ENCODE data around the gene AADACL4. TPM values are rescaled to one million over a fixed set of nuclear protein-coding genes. Genes with fewer than 3 reads are reported as not detected.

The AADACL4 gene
- polyA plus RNA-seq, 1 experiment = not detected

DNA sequence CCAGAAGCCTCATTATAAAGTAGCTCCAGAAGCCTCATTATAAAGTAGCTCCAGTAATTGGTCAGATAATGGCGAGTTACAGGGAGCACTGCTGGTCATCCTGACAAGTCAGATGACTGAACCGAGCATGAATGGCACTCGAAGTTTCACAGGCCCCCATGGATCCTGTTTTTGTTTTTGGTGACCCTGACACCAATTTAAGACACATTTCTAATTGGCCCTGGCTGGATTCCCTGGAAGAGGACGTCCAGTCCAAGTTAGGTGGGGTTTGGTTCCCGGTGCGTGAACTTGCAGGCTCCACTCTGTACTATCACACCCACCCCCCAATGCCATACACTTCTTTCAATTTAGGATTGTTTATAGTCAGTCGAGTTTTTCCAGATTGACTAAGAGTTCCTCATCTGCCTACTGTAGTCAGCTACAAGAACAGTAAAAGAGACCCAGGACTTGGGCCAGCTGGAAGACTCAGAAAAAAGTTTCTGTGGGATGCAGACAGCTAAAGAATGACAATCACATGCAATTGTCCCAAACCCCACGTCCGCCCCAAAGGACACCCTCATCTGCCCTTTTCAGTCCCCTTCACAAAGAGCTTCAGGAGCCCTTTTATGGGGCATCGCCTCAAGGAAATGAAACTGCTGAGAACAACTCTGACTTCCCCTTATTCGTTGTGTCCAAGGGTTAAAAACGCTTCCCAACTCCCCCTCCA lies 28.6 kb upstream of the AADACL4 start:
- Histone ChIP-seq H3K9me3 (ENCODE audit: control insufficient read depth, insufficient read depth, low read length) (peaks cover 4% of the 10 kb centered on the region; the same call in 1 of the 2 replicates), H3K4me3 (ENCODE audit: low read depth, low read length) (peak overlapping the region; percentile 83), H3K27me3 (ENCODE audit: control insufficient read depth, insufficient read depth, low read length) (no peaks in the 10 kb centered on the region), H3K27ac (ENCODE audit: low read depth, low read length) (peak overlapping the region; percentile 80)
- no peak for TF ChIP-seq CTCF (IDR thresholded peaks at IDR 0.05; ENCODE audit: low read depth, low read length)
- POLR2A ChIA-PET = interaction anchor here (1.2 to 4.9 kb wide), 3 partner anchors 19 to 137 kb away, joined by 3 to 34 read pairs (median 8); no protein-coding TSS in a partner anchor
- CTCF ChIA-PET = interaction anchor here (1.2 to 2.0 kb wide), 2 partner anchors 43 to 301 kb away, joined by 4 to 5 read pairs; no protein-coding TSS in a partner anchor
- no peak for DNase-seq (ENCODE audit: low read depth, low spot score)

GRCh38 chr1:12615865-12616708 lies 27.8 kb upstream of the AADACL4 start:
- H3K4me3 ChIP-seq (ENCODE audit: low read depth, low read length) = peak overlapping the region; percentile 83
- CTCF ChIA-PET = interaction anchor here (1.2 to 4.7 kb wide), 3 partner anchors 43 to 302 kb away, joined by 4 to 27 read pairs (median 5); no protein-coding TSS in a partner anchor
- peak overlapping the region; percentile 80 for H3K27ac ChIP-seq (ENCODE audit: low read depth, low read length)
- peaks cover 4% of the 10 kb centered on the region; the same call in 1 of the 2 replicates for H3K9me3 ChIP-seq (ENCODE audit: control insufficient read depth, insufficient read depth, low read length)
- DNase-seq (ENCODE audit: low read depth, low spot score) = no peak
- H3K27me3 ChIP-seq (ENCODE audit: control insufficient read depth, insufficient read depth, low read length) = no peaks in the 10 kb centered on the region
- POLR2A ChIA-PET = interaction anchor here (1.2 to 4.9 kb wide), 4 partner anchors 20 to 138 kb away, joined by 3 to 34 read pairs (median 6); no protein-coding TSS in a partner anchor
- TF ChIP-seq CTCF (IDR thresholded peaks at IDR 0.05; ENCODE audit: low read depth, low read length) = no peak

DNA sequence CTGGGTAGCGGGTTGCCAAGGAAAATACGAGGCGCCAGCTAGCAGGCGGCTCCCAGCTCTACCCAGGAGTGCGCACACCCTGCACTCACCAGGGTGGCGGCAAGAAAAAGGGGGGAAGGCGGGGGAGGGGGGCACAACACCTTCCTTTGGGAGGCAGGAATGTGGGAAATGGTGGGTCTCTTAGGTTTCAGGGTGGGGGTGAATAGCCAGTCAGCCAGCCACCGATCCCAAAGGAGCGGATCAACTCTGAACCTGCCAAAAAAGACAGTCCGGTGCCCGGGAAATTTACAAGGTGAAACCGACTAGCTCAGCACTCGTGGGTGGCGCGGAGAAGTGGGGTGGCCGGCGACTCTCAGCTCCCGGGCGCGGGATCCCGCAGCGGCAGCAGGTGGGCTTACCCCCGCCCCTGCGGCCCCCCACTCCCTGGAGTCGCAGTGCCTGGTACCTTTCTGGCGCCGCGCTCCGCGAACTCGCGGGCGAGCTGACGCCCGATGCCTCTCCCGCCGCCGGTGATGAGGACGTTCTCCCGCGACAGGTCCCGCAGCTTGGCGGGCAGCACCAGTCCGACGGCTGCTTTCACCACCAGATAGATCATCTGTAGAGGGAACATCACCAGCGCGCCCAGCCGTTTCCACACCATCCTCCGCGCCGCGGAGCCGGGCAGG lies 27.0 kb upstream of the AADACL4 start:
- POLR2A ChIA-PET = interaction anchor here (1.2 to 4.9 kb wide), 3 partner anchors 21 to 139 kb away, joined by 3 to 34 read pairs (median 8); no protein-coding TSS in a partner anchor
- TF ChIP-seq CTCF (IDR thresholded peaks at IDR 0.05; ENCODE audit: low read depth, low read length) = no peak
- Histone ChIP-seq H3K27me3 (ENCODE audit: control insufficient read depth, insufficient read depth, low read length) (peaks cover 2% of the 10 kb centered on the region), H3K9me3 (ENCODE audit: control insufficient read depth, insufficient read depth, low read length) (peaks cover 4% of the 10 kb centered on the region; the same call in 1 of the 2 replicates), H3K4me3 (ENCODE audit: low read depth, low read length) (peak overlapping the region; percentile 83), H3K27ac (ENCODE audit: low read depth, low read length) (peak overlapping the region; percentile 80)
- CTCF ChIA-PET = interaction anchor here (1.1 to 4.7 kb wide), 3 partner anchors 42 to 209 kb away, joined by 5 to 27 read pairs (median 8); no protein-coding TSS in a partner anchor
- DNase-seq (ENCODE audit: low read depth, low spot score) = no peak

DNA sequence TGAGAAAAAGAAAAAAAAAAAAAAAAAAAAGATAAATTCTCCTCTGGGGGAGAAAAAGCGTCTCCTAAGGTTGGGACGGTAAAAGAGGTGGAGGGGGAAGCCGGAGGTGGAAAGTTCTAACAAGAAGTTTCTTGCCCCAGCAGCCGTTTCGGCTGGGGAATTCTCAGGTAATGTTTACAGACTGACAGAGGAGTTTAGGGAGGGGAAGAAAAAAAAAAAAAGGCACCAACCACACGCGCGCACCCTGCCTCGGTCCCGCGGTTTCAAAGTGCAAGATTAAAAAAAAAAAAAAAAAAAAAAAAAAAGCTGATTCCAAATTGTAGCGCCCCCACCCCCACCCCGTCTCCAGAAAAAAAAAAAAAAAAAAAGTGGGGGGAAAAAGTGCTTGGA lies 26.4 kb upstream of the AADACL4 start:
- CTCF ChIA-PET = interaction anchor here (0.7 to 5.6 kb wide), 7 partner anchors 41 to 320 kb away, joined by 3 to 48 read pairs (median 8); no protein-coding TSS in a partner anchor
- Histone ChIP-seq H3K4me3 (ENCODE audit: low read depth, low read length) (peak overlapping the region; percentile 83), H3K9me3 (ENCODE audit: control insufficient read depth, insufficient read depth, low read length) (peaks cover 4% of the 10 kb centered on the region; the same call in 1 of the 2 replicates), H3K27me3 (ENCODE audit: control insufficient read depth, insufficient read depth, low read length) (peaks cover 2% of the 10 kb centered on the region), H3K27ac (ENCODE audit: low read depth, low read length) (peak overlapping the region; percentile 86)
- no peak for TF ChIP-seq CTCF (IDR thresholded peaks at IDR 0.05; ENCODE audit: low read depth, low read length)
- DNase-seq (ENCODE audit: low read depth, low spot score) = no peak
- POLR2A ChIA-PET = interaction anchor here (0.6 to 4.9 kb wide), 15 partner anchors 17 to 497 kb away, joined by 3 to 34 read pairs (median 3); no protein-coding TSS in a partner anchor
